Testis (tissue), 2 donors: ENCODE data around the gene NR2F6.

Experiments used
- CTCF ChIP-seq, 3 experiments: fragments of 450-650 bp in 2 of 3; fragments of 200-600 bp in 1 of 3; sonication (generic) in 1 of 3; IDR thresholded peaks; one replicate each; pipeline ENCODE4 v1.5.1; 2016 to 2019; ENCODE audit warnings: antibody characterized with exemption in 3 of 3, mild to moderate bottlenecking in 2 of 3, moderate library complexity in 1 of 3
- POLR2A ChIP-seq: fragments of 450-650 bp; IDR thresholded peaks from one replicate; pipeline ENCODE4 v1.6.1; 2017; ENCODE audit warnings: antibody characterized with exemption, mild to moderate bottlenecking, moderate library complexity

GRCh38 chr19:17197666-17198065, 48.1 kb downstream of the NR2F6 start:
- TF ChIP-seq CTCF (IDR thresholded peaks at IDR 0.05) (no peak), POLR2A (no peak)
